ENCODE data around the gene DSP. TPM values are rescaled to one million over a fixed set of nuclear protein-coding genes. Genes with fewer than 3 reads are reported as not detected.

DSP gene
- total RNA-seq, 1 experiment from 2014 or later: 76.1 TPM

GRCh38 chr6:7561153-7561964, 19.9 kb downstream of the DSP start:
- ChIA-PET POLR2A (no interaction called here), CTCF (interaction anchor here (0.9 kb wide), 1 partner anchor 137 kb away, joined by 4 read pairs; no protein-coding TSS in a partner anchor)
- TF ChIP-seq ZNF416 (CRISPR knock-in tag; IDR thresholded peaks at IDR 0.05) (no peak), GABPB1 (CRISPR knock-in tag; IDR thresholded peaks at IDR 0.05) (peak; percentile 79), TEAD4 (CRISPR knock-in tag; IDR thresholded peaks at IDR 0.05) (no peak), E2F1 (CRISPR knock-in tag; IDR thresholded peaks at IDR 0.05) (no peak), JUN (CRISPR knock-in tag; IDR thresholded peaks at IDR 0.05) (no peak), CDX4 (CRISPR knock-in tag; IDR thresholded peaks at IDR 0.05; ENCODE audit: borderline replicate concordance) (no peak)
- Mint-ChIP-seq H3K4me1 (no peaks in the 10 kb centered on the region), H3K9me3 (no peaks in the 10 kb centered on the region), H3K36me3 (peaks cover 70% of the 10 kb centered on the region), H3K27ac (no peak overlapping the region), H3K27me3 (ENCODE audit: low read depth) (no peaks in the 10 kb centered on the region), H3K4me3 (no peak overlapping the region)
- DNase-seq (ENCODE audit: low spot score) (no peak), ATAC-seq (no peak)

DNA sequence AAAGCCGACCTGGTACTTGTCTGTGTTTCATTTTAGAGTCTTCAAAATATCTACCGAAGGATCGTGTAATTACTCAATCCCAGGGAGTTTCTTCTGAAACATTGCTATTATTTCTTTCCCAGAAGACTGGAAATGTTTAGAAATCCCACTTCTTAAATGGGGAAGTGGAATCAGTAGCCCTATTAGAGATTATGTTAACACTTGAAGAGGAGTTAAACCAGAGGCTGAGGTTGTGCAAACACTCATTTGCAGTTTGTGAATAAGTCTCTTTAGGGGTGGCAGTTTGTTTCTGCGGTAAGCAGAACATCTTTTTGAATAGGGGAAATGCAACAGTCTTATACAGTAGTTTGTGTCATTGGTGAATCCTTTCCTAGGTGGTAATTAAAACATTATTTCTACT, 21.3 kb downstream of the DSP start:
- H3K9me3 Mint-ChIP-seq: no peaks in the 10 kb centered on the region
- H3K36me3 Mint-ChIP-seq: peaks cover 75% of the 10 kb centered on the region
- no peak overlapping the region for H3K4me3 Mint-ChIP-seq
- peak overlapping the region; percentile 17; the same call in 1 of the 2 replicates for H3K27ac Mint-ChIP-seq
- ATAC-seq: no peak
- TF ChIP-seq PREB (CRISPR knock-in tag; IDR thresholded peaks at IDR 0.05; ENCODE audit: borderline replicate concordance): no peak
- TF ChIP-seq MYBL2 (CRISPR knock-in tag; IDR thresholded peaks at IDR 0.05): no peak
- no peak for TF ChIP-seq ZNF423 (CRISPR knock-in tag; IDR thresholded peaks at IDR 0.05)
- CTCF ChIA-PET: no interaction called here
- no peak for DNase-seq (ENCODE audit: low spot score)
- no peaks in the 10 kb centered on the region for H3K27me3 Mint-ChIP-seq (ENCODE audit: low read depth)
- no peaks in the 10 kb centered on the region for H3K4me1 Mint-ChIP-seq
- POLR2A ChIA-PET: no interaction called here

DNA sequence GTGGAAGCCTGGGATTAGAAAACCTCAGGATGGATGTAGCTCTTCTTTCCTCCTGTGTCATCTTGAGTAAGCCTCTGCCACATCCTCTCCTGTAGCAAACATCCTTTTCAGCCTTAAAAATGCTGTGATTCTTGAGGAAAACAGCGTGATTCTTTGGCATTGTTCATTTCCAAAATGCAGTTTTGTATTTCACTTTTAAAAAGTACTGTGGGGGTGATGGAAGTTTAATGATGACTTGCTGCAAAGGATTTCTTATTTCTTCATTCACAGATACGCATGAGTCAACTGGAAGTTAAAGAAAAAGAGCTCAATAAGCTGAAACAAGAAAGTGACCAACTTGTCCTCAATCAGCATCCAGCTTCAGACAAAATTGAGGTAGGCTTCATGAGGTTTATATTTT, 24.6 kb downstream of the DSP start:
- ChIA-PET POLR2A (no interaction called here), CTCF (interaction anchor here (0.5 to 1.7 kb wide), 8 partner anchors 49 to 291 kb away, joined by 3 to 8 read pairs (median 3); partner anchors contain the start of genes CAGE1 and RIOK1)
- TF ChIP-seq NFYB (CRISPR knock-in tag; conservative IDR thresholded peaks at IDR 0.05; ENCODE audit: low read depth) (no peak), FOXP1 (CRISPR knock-in tag; IDR thresholded peaks at IDR 0.05; ENCODE audit: borderline replicate concordance) (no peak), NFATC4 (CRISPR knock-in tag; IDR thresholded peaks at IDR 0.05) (no peak), ZNF263 (CRISPR knock-in tag; IDR thresholded peaks at IDR 0.05; ENCODE audit: low read depth) (no peak), E2F5 (CRISPR knock-in tag; IDR thresholded peaks at IDR 0.05) (no peak)
- TF ChIP-seq, protein P1, sequence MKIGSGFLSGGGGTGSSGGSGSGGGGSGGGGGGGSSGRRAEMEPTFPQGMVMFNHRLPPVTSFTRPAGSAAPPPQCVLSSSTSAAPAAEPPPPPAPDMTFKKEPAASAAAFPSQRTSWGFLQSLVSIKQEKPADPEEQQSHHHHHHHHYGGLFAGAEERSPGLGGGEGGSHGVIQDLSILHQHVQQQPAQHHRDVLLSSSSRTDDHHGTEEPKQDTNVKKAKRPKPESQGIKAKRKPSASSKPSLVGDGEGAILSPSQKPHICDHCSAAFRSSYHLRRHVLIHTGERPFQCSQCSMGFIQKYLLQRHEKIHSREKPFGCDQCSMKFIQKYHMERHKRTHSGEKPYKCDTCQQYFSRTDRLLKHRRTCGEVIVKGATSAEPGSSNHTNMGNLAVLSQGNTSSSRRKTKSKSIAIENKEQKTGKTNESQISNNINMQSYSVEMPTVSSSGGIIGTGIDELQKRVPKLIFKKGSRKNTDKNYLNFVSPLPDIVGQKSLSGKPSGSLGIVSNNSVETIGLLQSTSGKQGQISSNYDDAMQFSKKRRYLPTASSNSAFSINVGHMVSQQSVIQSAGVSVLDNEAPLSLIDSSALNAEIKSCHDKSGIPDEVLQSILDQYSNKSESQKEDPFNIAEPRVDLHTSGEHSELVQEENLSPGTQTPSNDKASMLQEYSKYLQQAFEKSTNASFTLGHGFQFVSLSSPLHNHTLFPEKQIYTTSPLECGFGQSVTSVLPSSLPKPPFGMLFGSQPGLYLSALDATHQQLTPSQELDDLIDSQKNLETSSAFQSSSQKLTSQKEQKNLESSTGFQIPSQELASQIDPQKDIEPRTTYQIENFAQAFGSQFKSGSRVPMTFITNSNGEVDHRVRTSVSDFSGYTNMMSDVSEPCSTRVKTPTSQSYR (CRISPR knock-in tag; IDR thresholded peaks at IDR 0.05): no peak
- TF ChIP-seq, protein P2, sequence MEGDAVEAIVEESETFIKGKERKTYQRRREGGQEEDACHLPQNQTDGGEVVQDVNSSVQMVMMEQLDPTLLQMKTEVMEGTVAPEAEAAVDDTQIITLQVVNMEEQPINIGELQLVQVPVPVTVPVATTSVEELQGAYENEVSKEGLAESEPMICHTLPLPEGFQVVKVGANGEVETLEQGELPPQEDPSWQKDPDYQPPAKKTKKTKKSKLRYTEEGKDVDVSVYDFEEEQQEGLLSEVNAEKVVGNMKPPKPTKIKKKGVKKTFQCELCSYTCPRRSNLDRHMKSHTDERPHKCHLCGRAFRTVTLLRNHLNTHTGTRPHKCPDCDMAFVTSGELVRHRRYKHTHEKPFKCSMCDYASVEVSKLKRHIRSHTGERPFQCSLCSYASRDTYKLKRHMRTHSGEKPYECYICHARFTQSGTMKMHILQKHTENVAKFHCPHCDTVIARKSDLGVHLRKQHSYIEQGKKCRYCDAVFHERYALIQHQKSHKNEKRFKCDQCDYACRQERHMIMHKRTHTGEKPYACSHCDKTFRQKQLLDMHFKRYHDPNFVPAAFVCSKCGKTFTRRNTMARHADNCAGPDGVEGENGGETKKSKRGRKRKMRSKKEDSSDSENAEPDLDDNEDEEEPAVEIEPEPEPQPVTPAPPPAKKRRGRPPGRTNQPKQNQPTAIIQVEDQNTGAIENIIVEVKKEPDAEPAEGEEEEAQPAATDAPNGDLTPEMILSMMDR (IDR thresholded peaks at IDR 0.05): no peak
- TF ChIP-seq, protein P3, sequence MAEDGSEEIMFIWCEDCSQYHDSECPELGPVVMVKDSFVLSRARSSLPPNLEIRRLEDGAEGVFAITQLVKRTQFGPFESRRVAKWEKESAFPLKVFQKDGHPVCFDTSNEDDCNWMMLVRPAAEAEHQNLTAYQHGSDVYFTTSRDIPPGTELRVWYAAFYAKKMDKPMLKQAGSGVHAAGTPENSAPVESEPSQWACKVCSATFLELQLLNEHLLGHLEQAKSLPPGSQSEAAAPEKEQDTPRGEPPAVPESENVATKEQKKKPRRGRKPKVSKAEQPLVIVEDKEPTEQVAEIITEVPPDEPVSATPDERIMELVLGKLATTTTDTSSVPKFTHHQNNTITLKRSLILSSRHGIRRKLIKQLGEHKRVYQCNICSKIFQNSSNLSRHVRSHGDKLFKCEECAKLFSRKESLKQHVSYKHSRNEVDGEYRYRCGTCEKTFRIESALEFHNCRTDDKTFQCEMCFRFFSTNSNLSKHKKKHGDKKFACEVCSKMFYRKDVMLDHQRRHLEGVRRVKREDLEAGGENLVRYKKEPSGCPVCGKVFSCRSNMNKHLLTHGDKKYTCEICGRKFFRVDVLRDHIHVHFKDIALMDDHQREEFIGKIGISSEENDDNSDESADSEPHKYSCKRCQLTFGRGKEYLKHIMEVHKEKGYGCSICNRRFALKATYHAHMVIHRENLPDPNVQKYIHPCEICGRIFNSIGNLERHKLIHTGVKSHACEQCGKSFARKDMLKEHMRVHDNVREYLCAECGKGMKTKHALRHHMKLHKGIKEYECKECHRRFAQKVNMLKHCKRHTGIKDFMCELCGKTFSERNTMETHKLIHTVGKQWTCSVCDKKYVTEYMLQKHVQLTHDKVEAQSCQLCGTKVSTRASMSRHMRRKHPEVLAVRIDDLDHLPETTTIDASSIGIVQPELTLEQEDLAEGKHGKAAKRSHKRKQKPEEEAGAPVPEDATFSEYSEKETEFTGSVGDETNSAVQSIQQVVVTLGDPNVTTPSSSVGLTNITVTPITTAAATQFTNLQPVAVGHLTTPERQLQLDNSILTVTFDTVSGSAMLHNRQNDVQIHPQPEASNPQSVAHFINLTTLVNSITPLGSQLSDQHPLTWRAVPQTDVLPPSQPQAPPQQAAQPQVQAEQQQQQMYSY (CRISPR knock-in tag; IDR thresholded peaks at IDR 0.05): no peak

More for the DNA sequence above, 24.6 kb downstream of the DSP start:
- no peaks in the 10 kb centered on the region for H3K4me1 Mint-ChIP-seq
- H3K9me3 Mint-ChIP-seq: no peaks in the 10 kb centered on the region
- DNase-seq (ENCODE audit: low spot score): no peak
- peaks cover 84% of the 10 kb centered on the region for H3K36me3 Mint-ChIP-seq
- H3K4me3 Mint-ChIP-seq: no peak overlapping the region
- H3K27me3 Mint-ChIP-seq (ENCODE audit: low read depth): no peaks in the 10 kb centered on the region
- no peak overlapping the region for H3K27ac Mint-ChIP-seq
- ATAC-seq: no peak
